Large intestine (tissue), 3 donors: ENCODE results near the gene FAM50B. TPM values are rescaled to one million over a fixed set of nuclear protein-coding genes. Genes with fewer than 3 reads are reported as not detected.

Source experiments
- DNase-seq, 2 donors: peaks; one replicate each; pipeline versions ENCODE4 v3.0.0 to v3.0.0-alpha.2; 2013
- H3K27ac ChIP-seq: one replicate; pipeline ENCODE4 v1.5.1; 2013; ENCODE audit warnings: low read length
- H3K27me3 ChIP-seq: 2 replicates; pipeline ENCODE4 v1.6.1; 2013; ENCODE audit warnings: low read length; ENCODE audit not compliant: control insufficient read depth, insufficient read depth
- H3K36me3 ChIP-seq: 2 replicates; pipeline ENCODE4 v1.6.1; 2013; ENCODE audit warnings: low read length; ENCODE audit not compliant: control insufficient read depth, insufficient read depth
- H3K4me1 ChIP-seq: one replicate; pipeline ENCODE4 v1.6.1; 2013; ENCODE audit warnings: low read length; ENCODE audit not compliant: control insufficient read depth, insufficient read depth
- H3K4me3 ChIP-seq: one replicate; pipeline ENCODE4 v1.5.1; 2013; ENCODE audit warnings: low read length
- H3K9me3 ChIP-seq: one replicate; pipeline ENCODE4 v1.6.1; 2013; ENCODE audit warnings: mild to moderate bottlenecking, low read depth, low read length, moderate library complexity; ENCODE audit not compliant: control insufficient read depth
- WGBS: methylation state at CpG from one replicate; pipeline ENCODE4 v1.1.5; 2013; ENCODE audit warnings: low lambda C conversion rate; ENCODE audit not compliant: insufficient coverage; 5-methylcytosine and 5-hydroxymethylcytosine counted together
- polyA plus RNA-seq: library from polyadenylated mRNA; unstranded; fragments of 120-200 nt; gene quantifications from one replicate; pipeline ENCODE4 v1.2.1, GENCODE V29; 2013

The FAM50B gene
- polyA plus RNA-seq, 1 donor: 8.1 TPM

DNA sequence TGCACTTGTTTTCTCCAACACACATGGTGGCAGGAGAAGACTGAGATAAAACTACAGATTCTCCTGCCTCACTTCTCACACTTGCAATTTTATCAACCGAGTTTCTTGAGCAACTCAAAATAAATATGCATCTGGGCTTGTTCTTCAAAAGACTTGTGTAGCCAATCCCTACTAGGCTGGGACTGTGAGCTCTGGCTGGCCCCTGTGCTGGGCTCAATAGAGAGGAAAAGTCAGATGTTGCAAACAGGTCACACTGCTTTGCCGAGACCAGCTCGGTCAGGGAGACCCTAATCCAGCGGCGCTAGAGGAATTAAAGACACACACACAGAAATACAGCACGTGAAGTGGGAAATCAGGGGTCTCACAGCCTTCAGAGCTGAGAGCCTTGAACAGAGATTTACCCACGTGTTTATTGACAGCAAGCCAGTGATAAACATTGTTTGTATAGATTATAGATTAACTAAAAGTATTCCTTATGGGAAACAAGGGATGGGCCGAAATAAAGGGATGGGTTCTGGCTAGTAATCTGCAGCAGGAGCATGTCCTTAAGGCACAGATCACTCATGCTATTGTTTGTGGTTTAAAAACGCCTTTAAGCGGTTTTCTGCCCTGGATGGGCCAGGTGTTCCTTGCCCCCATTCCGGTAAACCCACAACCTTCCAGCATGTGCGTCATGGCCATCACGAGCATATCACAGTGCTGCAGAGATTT is 32.7 kb downstream of the FAM50B start:
- H3K4me3 ChIP-seq: no peak overlapping the region
- no peaks in the 10 kb centered on the region for H3K9me3 ChIP-seq
- WGBS: 100% methylated on average over 2 of the region's 13 CpGs
- no peaks in the 10 kb centered on the region for H3K36me3 ChIP-seq
- no peak overlapping the region for H3K27ac ChIP-seq
- no peak for DNase-seq
- H3K4me1 ChIP-seq: peaks cover 11% of the 10 kb centered on the region
- no peaks in the 10 kb centered on the region for H3K27me3 ChIP-seq

DNA sequence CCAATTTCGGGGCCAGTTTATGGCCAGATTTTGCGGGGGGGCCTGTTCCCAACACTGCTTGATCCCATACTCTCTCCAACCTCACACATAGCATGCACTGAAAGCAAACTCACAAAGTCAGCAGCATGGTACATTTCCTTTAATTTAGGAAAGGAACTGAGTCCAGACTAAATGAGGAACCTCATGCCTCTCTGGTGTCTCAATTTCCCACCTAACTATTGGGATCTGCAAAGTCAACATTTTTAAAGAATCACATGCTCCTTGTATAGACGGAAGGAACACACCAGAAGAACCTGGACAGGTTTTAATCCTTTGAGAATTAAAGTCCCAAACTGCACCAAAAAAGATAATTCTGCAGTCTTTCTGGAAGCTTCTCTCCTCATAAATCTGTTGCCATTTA is 33.3 kb downstream of the FAM50B start:
- no peak overlapping the region for H3K4me3 ChIP-seq
- DNase-seq: no peak
- no CpG with 5 or more reads among the region's 3 CpGs for WGBS
- H3K27ac ChIP-seq: no peak overlapping the region
- H3K36me3 ChIP-seq: no peaks in the 10 kb centered on the region
- no peaks in the 10 kb centered on the region for H3K9me3 ChIP-seq
- no peaks in the 10 kb centered on the region for H3K27me3 ChIP-seq
- peaks cover 11% of the 10 kb centered on the region for H3K4me1 ChIP-seq

DNA sequence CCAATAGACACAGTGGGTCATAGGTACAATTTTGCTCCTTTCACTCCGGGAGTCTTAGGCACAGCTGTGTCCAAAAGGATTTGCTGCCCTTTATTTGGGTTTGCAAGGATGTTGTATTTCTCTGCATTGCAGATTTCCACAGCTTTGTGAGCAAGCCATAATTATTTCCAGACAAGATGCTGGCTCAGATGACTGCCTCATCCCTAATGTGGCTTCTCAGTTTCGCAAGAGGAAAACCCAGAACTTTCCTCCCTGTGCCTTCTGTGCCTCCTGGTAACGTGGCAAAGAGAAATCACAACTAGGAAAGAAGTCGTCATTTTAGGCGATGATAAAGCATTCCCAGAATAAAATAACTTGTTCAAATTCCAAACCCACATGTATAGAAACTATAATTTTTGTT is 33.7 kb downstream of the FAM50B start:
- H3K27me3 ChIP-seq: no peaks in the 10 kb centered on the region
- H3K27ac ChIP-seq: no peak overlapping the region
- WGBS: 85% methylated on average over 2 of the region's 5 CpGs
- no peaks in the 10 kb centered on the region for H3K9me3 ChIP-seq
- no peaks in the 10 kb centered on the region for H3K36me3 ChIP-seq
- peaks cover 15% of the 10 kb centered on the region for H3K4me1 ChIP-seq
- H3K4me3 ChIP-seq: no peak overlapping the region
- DNase-seq: no peak

- Histone ChIP-seq H3K9me3 (no peaks in the 10 kb centered on the region), H3K36me3 (no peaks in the 10 kb centered on the region), H3K4me1 (peaks cover 23% of the 10 kb centered on the region), H3K27ac (peak overlapping the region; percentile 64), H3K4me3 (no peak overlapping the region), H3K27me3 (no peaks in the 10 kb centered on the region)
- WGBS: 67% methylated on average over 3 of the region's 6 CpGs
- DNase-seq: peak; percentile 58 to 77
Measured at GRCh38 chr6:3884007-3884745, 35.0 kb downstream of the FAM50B start.

DNA sequence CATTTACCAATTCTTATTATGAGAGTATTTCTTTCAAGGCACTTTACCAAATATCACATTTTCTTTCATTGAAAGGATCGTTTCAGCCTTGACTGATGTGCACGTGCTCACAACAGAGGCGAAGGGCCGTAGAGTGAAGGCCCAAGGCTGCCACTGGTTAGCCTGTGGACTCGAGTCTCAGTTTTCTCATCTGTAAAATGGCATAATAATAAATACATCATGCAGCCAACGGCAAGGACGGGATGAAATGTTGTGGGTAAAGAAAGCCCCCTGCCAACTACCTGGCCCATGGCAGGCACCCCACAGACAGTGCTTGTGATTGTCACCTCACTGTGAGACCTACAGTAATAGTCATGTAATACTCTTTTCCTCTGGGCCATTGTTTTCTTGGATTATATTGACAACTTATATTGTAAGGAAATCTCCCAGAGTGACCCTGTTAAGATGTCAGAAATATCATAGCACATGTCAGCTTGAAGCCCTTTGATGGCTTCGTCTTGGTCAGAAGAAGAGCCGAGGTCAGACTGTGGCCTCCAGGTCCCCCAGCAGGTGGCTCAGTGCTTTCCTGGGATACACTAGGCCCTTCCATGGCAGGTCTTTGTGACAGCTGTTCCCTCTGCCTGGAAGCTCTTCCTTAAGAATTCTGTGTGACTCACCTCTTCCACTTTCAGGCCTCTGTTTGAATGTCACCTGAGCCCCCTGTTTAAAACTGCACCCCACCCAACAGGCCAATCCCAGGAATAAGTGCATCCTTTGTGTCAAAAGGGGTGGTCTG is 36.3 kb downstream of the FAM50B start:
- Histone ChIP-seq H3K36me3 (no peaks in the 10 kb centered on the region), H3K9me3 (no peaks in the 10 kb centered on the region), H3K27me3 (no peaks in the 10 kb centered on the region), H3K4me1 (peaks cover 23% of the 10 kb centered on the region), H3K4me3 (no peak overlapping the region), H3K27ac (no peak overlapping the region)
- peak in 1 of 2 donors; percentile 49 for DNase-seq
- no CpG with 5 or more reads among the region's 9 CpGs for WGBS

DNA sequence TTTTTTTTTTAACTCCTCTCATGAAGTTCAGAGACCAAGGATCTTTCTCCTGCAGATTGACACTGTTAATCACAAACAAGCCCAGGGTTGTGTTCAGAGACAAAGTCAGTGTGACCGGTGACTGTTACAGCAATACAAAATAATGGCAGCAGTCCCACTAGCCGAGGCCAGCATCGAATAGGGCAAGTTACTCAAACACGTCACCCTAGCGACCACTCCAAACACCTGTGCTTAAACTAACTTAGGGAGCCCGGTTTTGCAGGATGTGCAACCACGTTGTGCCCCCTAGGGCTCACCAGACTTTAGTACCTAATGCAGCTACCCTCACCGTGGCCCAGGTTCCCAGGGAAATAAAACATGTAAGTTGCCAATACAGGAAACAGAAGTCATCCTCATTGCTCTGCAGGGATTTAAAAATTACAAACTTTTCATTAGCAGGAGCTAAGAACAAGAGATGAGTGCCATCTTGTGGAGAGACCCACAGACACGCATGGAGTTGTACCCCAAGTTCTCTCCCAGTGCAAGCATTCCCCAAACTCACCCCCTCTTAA is 38.1 kb downstream of the FAM50B start:
- Histone ChIP-seq H3K36me3 (no peaks in the 10 kb centered on the region), H3K4me1 (peaks cover 31% of the 10 kb centered on the region), H3K27ac (no peak overlapping the region), H3K9me3 (no peaks in the 10 kb centered on the region), H3K4me3 (no peak overlapping the region), H3K27me3 (no peaks in the 10 kb centered on the region)
- WGBS: no CpG with 5 or more reads among the region's 9 CpGs
- DNase-seq: peak in 1 of 2 donors; percentile 51

DNA sequence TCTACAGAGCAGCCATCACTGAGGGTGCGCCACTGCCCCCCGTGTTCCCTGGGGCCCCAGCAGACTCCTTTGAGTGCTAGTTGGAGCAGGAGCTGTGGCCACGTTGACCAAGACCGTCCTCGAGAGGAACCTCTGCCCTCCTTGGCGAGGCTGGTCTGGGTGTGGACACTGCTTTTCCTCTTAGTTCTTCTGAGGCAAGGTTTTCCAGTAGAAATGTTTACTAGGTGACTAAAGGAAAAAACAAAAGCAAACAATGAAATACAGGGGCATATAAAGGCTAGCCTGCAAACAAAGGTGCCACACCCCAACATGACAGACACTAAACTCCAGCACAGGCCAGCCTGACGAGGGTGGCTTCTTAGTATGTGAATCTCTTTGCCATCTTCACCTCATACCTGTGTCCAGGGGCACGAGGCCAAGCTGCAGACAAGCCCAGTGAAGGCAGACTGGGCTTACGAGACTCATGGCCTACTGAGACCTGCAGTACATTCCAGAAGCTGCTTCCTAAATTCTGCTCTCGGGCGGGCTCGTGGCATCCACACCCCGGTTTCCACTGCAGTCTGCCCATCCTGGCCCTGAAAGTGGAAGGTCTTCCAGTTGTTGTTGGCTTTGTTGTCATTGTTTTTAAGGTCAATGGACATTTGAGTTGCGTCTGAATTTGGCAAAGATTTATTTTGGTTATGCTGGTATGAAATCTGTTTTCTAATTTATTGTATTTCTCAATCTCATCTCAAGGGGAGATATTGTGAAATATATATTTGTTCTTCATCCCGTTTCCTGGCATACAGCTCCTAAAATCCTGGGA is 39.2 kb downstream of the FAM50B start:
- Histone ChIP-seq H3K36me3 (no peaks in the 10 kb centered on the region), H3K27me3 (no peaks in the 10 kb centered on the region), H3K4me3 (no peak overlapping the region), H3K9me3 (no peaks in the 10 kb centered on the region), H3K4me1 (peaks cover 33% of the 10 kb centered on the region), H3K27ac (no peak overlapping the region)
- 93% methylated on average over 2 of the region's 15 CpGs for WGBS
- no peak for DNase-seq

DNA sequence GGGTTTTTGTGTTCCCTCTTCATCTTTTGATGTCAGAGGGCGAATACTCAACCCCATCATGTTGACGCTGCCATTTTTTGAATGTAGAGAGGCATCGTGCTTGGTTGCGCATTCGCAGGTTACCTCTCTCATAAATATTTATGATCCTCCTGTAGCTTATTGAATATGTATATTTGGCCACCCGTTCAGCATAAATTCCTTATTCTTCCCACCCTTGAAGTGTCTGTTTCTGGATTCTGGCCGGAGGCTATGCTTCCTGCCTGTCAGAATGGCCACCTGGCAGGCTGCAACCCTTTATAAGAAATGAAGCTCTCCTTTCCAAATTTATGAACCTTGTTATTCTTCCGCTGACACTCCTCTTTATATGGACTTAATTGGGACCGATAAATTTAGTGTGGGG is 40.9 kb downstream of the FAM50B start:
- WGBS: 87% methylated on average over 5 of the region's 9 CpGs

DNA sequence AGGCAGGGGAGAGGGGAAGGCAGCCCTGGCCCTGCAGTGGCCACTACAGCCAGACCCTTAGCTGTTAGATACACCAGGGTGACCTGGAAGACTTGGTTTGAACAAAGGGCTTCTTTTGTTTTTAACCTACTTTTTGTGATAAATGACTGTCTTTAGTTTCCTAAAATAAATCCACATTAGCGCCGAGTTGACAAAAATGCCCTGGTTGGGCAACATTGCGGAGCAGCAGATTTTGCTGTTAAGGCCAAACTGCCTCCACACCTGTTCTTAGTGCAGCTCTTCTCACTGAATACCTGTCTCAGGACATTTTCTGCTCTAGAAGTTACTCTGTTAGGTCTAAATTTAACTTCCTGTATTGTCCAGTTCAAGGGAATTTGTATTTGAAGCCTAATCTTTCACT is 42.7 kb downstream of the FAM50B start:
- no peaks in the 10 kb centered on the region for H3K9me3 ChIP-seq
- H3K27me3 ChIP-seq: no peaks in the 10 kb centered on the region
- H3K4me3 ChIP-seq: no peak overlapping the region
- peaks cover 35% of the 10 kb centered on the region for H3K4me1 ChIP-seq
- H3K36me3 ChIP-seq: no peaks in the 10 kb centered on the region
- no peak overlapping the region for H3K27ac ChIP-seq
- WGBS: 100% methylated on average over 2 of the region's 3 CpGs
- no peak for DNase-seq

More for the DNA sequence above, 40.9 kb downstream of the FAM50B start:
- no peaks in the 10 kb centered on the region for H3K36me3 ChIP-seq
- H3K9me3 ChIP-seq: no peaks in the 10 kb centered on the region
- H3K27me3 ChIP-seq: no peaks in the 10 kb centered on the region
- no peak overlapping the region for H3K27ac ChIP-seq
- no peak overlapping the region for H3K4me3 ChIP-seq
- DNase-seq: no peak
- H3K4me1 ChIP-seq: peaks cover 35% of the 10 kb centered on the region
